Nephron progenitor cell (in vitro differentiated cells): ENCODE data around the gene GPR171.
A peak's percentile ranks its signal among the peaks of the same experiment; 100 is the strongest.

Source experiments
- DNase-seq: peaks from one replicate; pipeline ENCODE4 v3.0.0; 2021
- H3K27ac Mint-ChIP-seq: 2 replicates; pipeline ENCODE4 v1.8.0; 2021; ENCODE audit warnings: mild to moderate bottlenecking, moderate library complexity, mixed read lengths
- H3K27me3 Mint-ChIP-seq: 2 replicates; pipeline ENCODE4 v1.8.0; 2021; ENCODE audit warnings: mild to moderate bottlenecking, low read depth, mixed read lengths; ENCODE audit not compliant: poor library complexity
- H3K36me3 Mint-ChIP-seq: 2 replicates; pipeline ENCODE4 v1.8.0; 2021; ENCODE audit warnings: low read depth, mixed read lengths
- H3K4me1 Mint-ChIP-seq: 2 replicates; pipeline ENCODE4 v1.8.0; 2021; ENCODE audit warnings: mixed read lengths
- H3K4me3 Mint-ChIP-seq: 2 replicates; pipeline ENCODE4 v1.8.0; 2021; ENCODE audit warnings: mild to moderate bottlenecking, moderate library complexity, mixed read lengths
- H3K9me3 Mint-ChIP-seq: 2 replicates; pipeline ENCODE4 v1.8.0; 2021; ENCODE audit warnings: mild to moderate bottlenecking, moderate library complexity, mixed read lengths
- CTCF ChIP-seq: fragments of 200-600 bp; sonication (generic); IDR thresholded peaks from 2 replicates; pipeline ENCODE4 v1.5.0; 2021; ENCODE audit warnings: antibody characterized with exemption

Gene GPR171

DNA sequence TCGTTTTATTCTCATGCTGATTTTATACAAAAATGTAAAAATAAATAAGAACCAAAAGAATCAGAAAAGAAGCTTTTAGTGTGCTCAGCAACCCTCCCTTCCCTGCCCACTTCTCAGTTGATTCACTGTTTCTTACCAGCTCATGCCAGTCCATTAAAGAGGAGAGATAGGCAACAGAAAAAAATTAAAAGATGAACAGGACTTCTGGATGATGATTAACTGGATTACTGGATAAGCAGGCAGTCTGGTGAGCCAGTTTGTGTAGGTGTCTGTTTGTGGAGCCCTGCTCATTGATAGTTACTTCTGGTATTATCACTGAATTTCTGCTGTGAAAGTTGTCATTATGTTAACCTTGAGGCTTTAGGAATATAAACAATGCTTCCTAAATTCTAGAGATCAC is 15.1 kb upstream of the GPR171 start:
- H3K36me3 Mint-ChIP-seq: peaks cover 50% of the 10 kb centered on the region
- H3K4me3 Mint-ChIP-seq: no peak overlapping the region
- DNase-seq: no peak
- H3K27me3 Mint-ChIP-seq: peaks cover 7% of the 10 kb centered on the region
- H3K27ac Mint-ChIP-seq: no peak overlapping the region
- no peak for TF ChIP-seq CTCF
- peaks cover 33% of the 10 kb centered on the region for H3K9me3 Mint-ChIP-seq
- no peaks in the 10 kb centered on the region for H3K4me1 Mint-ChIP-seq

- Mint-ChIP-seq H3K27ac (no peak overlapping the region), H3K27me3 (peaks cover 7% of the 10 kb centered on the region), H3K4me3 (no peak overlapping the region), H3K9me3 (peaks cover 22% of the 10 kb centered on the region), H3K4me1 (no peaks in the 10 kb centered on the region), H3K36me3 (peaks cover 38% of the 10 kb centered on the region)
- no peak for DNase-seq
- no peak for TF ChIP-seq CTCF
Observed at GRCh38 chr3:151216641-151217607, 13.9 kb upstream of the GPR171 start.

- TF ChIP-seq CTCF: no peak
- Mint-ChIP-seq H3K27ac (no peak overlapping the region), H3K4me3 (no peak overlapping the region), H3K4me1 (peaks cover 7% of the 10 kb centered on the region), H3K9me3 (no peaks in the 10 kb centered on the region), H3K36me3 (peaks cover 14% of the 10 kb centered on the region), H3K27me3 (no peaks in the 10 kb centered on the region)
- no peak for DNase-seq
Observed at GRCh38 chr3:151214459-151214858, 11.4 kb upstream of the GPR171 start.

DNA sequence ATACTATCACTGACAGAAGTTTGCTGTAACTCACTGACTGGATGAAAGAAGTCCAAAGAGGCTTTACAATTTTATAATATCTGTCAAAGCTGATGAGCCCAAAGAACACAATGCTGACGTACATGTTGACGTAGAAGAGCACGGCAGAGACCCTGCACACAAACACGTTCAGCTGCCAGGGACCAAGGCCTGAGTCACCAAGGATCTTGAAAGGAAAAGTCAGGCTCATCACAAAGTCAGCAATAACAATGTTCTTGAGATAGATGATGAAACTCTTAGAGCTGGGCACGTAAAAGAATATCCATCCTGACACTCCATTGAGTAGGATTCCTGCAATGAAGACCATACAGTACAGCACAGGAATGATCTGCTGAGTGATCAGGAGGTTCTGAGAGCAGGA is 10.9 kb upstream of the GPR171 start:
- H3K9me3 Mint-ChIP-seq: no peaks in the 10 kb centered on the region
- H3K27me3 Mint-ChIP-seq: no peaks in the 10 kb centered on the region
- peaks cover 7% of the 10 kb centered on the region for H3K4me1 Mint-ChIP-seq
- peaks cover 8% of the 10 kb centered on the region for H3K36me3 Mint-ChIP-seq
- no peak overlapping the region for H3K4me3 Mint-ChIP-seq
- DNase-seq: no peak
- H3K27ac Mint-ChIP-seq: no peak overlapping the region
- TF ChIP-seq CTCF: no peak

- no peaks in the 10 kb centered on the region for H3K27me3 Mint-ChIP-seq
- TF ChIP-seq CTCF: no peak
- DNase-seq: no peak
- H3K4me1 Mint-ChIP-seq: peaks cover 7% of the 10 kb centered on the region
- no peak overlapping the region for H3K4me3 Mint-ChIP-seq
- H3K27ac Mint-ChIP-seq: peak overlapping the region; percentile 9
- H3K36me3 Mint-ChIP-seq: peaks cover 6% of the 10 kb centered on the region
- H3K9me3 Mint-ChIP-seq: no peaks in the 10 kb centered on the region
Observed at GRCh38 chr3:151213151-151213550, 10.1 kb upstream of the GPR171 start.
